GM18502 (cell line): ENCODE data around the gene IL6R.
"Not testable (repeated sequence)": the region's sequence is repeated elsewhere in the genome, so short reads cannot be mapped to it uniquely, and the experiment has no call there.

ENCODE experiments used
- ATAC-seq: cut with Tn5 transposase; IDR thresholded peaks from one replicate; pipeline ENCODE4 v1.9.1; 2021; ENCODE audit warnings: mild to moderate bottlenecking; ENCODE audit not compliant: unreplicated experiment, poor library complexity

The IL6R gene

DNA sequence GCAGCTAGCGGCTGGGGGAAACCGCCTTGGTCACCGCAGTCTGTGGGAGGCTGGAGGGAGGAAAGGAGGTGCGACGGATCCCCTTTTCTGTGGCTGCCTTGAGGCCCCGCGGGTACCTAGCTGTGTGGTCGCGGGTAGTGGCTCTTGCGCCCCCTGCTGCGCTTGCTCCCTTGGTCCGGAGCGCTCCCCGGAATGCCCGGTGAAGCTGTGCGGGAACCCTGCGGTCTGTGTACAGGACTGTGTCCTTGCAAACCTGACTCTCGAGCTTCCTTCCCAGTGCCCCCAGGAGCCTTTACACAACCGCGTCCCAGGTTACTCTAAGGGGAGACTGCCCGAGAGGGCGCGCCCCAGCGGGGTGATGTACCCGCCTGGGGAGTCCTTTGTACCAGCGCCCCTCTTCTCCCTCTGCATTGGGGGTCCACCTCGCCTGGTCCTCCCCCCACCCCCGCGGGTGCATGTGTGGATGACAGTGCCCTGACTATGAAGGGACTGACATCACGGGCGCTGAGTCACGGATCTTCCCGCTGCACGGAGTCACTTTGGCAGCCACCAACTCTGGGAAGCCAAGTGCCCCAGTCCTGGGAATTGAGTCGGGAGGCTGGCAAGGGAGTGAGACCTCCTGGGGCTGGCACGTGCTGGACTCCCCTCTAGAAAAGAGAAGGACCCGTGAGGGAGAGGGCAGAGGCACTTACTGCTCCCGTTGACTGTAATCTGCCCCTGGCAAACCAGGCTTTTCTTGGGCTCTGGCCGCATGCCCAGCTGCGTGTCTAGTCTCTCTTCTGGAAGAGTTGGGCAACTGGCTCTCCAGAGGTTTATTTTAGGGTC, 816 bp downstream of the IL6R start:
- peak; percentile 7 for ATAC-seq

- ATAC-seq, result no peak
Measured at GRCh38 chr1:154406572-154406879, 1.4 kb downstream of the IL6R start.

GRCh38 chr1:154406886-154407197, 1.7 kb downstream of the IL6R start:
- ATAC-seq, result peak; percentile 1

DNA sequence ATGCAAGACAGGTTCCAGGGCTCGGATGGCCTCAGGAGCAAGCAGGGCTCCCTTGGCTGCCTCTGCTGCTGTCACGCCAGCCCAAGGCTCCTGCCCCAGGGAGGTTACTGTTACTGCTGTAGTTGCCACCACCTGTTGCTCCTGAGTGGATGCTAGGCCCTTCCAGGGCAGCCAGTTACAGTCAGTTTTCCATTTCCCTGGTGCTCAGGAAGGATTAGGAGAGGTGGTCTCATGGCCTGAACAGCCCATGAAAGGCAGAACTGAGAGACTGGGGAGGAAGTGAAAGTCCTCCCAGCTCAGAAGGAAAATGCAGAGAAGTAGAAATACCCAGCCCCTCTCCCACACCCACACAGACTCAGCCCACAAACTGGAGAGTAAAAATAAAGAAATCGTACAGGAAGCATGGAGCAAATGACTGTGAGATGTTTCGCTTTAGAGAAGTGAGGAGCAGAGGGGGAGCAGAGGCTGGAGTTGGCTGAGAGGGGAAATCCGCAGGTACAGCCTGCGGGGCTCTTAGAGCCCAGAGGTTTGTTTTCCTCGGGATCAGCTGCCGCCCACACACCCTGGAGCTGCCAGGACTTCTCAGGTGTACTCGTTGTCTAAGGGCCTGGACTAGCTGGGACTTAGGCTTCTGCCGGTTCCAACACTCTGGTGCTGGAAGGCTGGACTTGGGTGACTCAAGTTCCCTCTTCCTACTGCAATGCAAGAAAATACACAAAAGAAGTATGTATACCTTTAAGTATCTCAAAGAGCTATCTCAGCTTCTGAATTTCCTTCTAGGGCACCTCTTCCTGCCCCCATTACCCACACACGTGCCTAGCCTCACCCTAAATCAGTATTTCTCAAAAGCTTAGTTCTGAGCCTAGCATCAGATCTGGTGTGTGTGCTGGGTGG, 2.3 kb downstream of the IL6R start:
- peak; percentile 39 for ATAC-seq

- no peak for ATAC-seq
Measured at GRCh38 chr1:154408174-154408777, 3.1 kb downstream of the IL6R start.

- ATAC-seq, result no peak
Measured at GRCh38 chr1:154410185-154410827, 5.2 kb downstream of the IL6R start.

DNA sequence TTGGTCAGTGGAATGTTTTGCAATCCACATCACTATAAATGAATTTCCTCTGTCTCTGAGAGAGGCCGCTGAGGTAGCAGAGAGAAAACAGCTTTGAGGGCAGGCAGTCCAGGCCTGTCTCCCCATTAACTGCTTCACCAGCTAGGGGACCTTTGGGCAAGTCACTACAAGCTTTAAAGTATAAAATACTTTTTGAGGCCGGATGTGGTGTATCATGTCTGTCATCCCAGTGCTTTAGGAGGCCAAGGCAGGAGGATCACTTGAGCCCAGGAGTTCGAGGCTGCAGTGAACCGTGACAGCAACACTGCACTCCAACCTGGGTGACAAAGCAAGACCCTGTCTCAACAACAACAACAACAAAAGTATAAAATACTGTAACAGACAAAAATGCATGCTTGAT, 6.4 kb downstream of the IL6R start:
- ATAC-seq, result no peak

DNA sequence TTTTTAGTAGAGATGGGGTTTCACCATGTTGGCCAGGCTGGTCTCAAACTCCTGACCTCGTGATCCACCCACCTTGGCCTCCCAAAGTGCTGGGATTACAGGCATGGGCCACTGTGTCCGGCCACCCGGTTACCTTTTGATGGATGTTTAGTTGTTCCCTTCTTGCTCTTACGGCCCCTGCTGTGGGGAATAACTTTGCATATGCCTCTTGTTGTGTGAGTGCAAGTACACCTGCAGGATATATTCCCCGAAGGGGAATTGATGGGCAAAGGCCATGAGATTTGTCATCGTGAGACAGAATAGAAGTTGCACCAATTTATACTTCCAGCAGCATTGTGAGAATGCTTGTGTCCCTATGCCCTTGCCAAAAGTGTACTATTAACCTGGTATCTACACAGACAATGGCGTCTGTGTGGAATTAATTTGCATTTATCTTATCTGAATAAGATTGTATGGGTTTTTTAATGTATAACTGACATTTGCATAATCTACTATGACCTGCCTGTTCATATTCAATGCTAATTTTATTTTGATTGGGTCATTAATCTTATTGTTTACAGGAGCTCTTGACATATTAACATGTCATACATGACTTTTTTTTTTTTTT, 8.1 kb downstream of the IL6R start:
- no peak for ATAC-seq

DNA sequence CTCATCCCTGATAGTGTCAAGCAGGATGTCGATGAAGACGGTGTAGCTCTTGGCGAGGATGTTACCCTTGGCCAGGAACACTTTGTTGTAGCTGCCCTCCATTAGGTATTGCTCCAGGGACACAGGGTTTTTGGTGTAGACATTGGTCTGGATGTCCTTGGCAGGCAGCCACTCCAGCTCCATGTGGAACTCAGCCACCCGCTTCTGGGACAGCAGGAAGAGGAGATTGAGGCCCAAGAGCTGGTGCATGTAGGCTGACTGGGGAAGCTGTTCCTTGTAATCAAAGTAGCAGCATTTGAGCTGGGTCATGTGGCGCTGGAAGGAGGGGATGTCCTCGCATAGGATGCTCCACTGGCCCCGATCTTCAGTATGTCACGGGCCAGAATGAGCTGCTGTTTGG, 9.5 kb downstream of the IL6R start:
- ATAC-seq, result no peak

- no peak for ATAC-seq
Measured at GRCh38 chr1:154416471-154417337, 11.6 kb downstream of the IL6R start.

GRCh38 chr1:154417338-154417608, 12.1 kb downstream of the IL6R start:
- ATAC-seq, result no peak

- no peak for ATAC-seq
Measured at GRCh38 chr1:154418062-154418921, 13.1 kb downstream of the IL6R start.

- no peak for ATAC-seq
Measured at GRCh38 chr1:154418923-154419619, 13.9 kb downstream of the IL6R start.

DNA sequence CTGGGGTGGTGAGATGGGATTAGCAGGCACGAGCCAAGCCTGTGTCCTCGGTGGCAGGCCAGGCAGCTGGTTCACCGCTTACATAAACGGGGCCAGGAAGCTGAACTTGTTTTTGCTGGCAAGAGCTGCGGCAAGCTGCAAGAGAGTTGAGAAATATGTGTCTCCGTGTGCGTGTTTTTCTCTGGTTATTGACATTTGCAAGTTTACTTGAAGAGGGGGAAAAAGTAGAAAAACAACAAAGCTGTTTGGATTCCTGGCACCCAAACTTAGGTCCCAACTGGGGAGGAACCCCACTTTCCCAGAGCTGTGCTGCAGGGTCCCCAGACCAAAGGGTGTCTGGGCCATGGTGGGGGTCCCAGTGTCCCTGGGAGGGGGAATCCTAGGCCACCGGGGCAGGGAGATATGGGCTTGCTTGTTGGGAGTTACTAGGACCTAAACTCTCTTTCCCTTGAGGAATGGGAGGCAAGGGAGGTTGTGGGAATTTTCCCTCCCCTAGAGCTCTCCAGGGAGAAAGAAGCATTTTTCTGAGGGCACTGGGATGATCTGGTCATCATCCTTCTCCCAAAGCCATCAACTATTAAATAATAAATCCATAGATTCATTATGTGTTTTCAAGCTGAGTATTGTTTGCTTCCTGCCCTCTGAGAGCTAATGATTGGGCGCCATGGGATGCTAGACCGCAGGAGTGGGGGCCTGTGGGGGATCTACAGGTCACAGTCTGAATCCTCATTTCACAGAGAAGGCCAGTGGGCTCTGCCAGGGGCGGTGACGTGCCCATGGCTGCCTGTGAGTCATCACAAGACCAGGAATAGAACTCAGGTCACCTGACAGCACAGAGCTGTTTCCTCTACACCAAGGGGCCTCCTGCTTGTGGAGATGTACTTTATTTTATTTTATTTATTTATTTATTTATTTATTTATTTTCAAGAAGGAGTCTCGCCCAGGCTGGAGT, 14.8 kb downstream of the IL6R start:
- ATAC-seq, result no peak

GRCh38 chr1:154420961-154421924, 16.1 kb downstream of the IL6R start:
- ATAC-seq, result no peak

GRCh38 chr1:154422049-154422448, 16.9 kb downstream of the IL6R start:
- ATAC-seq, result not testable (repeated sequence)
